Stimulated activated CD8-positive, alpha-beta memory T cell treated with anti-CD3 and anti-CD28 coated beads, Interleukin-12 subunit alpha, Interleukin-12 subunit beta, amount 100 ng/mL, for 24 hours (primary cell): ENCODE measurements around the gene PPP2R5E.
"Not testable (repeated sequence)": the region's sequence is repeated elsewhere in the genome, so short reads cannot be mapped to it uniquely, and the experiment has no call there.

Source experiments
- DNase-seq: peaks from one replicate; pipeline ENCODE4 v3.0.0-alpha.2; 2020; ENCODE audit errors: extremely low read depth

The PPP2R5E gene

DNA sequence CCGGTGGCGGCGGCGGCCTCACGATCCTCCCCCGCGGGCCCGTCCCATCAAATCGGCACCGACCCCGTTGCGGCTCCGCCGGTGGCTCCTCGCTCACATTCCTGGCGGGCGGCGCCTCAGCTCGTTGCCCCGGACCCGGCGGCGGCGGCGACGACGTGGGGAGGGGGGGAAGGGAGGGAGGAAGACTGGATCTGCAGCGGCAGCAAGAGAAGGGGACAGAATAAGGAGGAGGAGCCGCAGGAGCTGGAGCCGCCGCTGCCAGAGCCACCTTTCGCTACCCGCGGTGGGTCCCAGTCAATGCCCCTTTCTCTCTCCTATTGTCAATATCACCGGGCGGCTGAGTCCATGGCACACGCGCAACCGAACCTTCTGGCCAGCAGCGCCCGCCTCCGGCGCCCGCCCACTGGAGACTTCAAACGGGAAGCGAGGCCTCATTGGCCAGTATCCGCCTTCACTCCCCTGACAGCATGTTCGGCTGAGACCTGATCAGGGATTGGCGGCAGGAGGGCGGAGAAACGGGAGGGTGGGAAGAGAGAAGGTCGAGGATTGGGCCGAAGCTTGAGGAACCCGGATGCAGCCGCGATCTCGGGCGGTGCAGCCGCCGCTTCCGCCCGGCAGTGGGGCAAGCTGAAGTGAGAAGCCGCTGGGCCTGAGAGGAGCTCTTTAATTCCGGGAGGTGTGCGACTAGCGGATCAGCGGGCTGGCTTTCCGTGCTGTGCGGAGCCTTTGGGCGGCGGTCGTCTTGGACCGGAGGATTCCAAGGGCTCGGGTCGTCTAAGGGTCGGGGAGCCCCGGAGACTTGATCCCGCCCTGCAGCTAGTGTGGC lies at the start of gene PPP2R5E:
Gene PPP2R5E, minus strand, starts transcription at position 378 of the 826 bp plus-strand sequence. CDS start 3,692 bp downstream, outside the sequence.
- peak; percentile 92 for DNase-seq

DNA sequence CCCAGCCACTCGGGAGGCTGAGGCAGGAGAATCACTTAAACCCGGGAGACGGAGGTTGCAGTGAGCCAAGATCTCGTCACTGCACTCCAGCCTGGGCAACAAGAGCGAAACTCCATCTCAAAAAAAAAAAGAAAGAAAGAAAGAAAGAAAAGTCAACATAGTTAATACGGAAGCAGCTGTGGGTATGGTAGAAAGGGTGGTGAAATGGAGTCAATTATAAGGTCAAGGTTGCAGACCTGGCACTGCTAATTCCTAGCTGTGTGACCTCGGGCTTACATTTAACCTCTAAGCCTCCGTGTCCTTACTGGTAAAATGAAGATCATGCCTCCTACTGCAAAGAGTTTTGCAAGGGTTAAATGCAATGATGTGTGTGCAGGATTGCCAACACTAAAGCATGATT lies 39.9 kb upstream of the PPP2R5E start:
- DNase-seq = not testable (repeated sequence)

DNA sequence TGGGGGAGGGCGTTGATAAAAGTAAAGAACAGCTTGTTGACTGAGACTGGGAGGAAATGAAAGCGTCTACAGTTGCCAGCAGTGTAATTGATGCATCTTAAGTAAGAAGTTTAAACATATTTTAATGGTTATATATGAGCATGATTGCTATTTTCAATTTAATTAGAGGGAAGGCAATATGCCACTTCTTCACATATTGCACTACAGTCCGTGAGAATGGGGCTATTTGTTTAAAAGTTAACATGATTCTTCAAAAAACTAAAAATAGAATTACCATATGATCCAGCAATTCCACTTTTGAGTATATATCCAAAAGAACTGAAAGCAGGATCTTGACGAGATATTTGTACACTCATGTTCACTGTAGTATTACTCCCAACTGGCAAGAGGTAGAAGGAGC lies 38.3 kb upstream of the PPP2R5E start:
- no peak for DNase-seq

DNA sequence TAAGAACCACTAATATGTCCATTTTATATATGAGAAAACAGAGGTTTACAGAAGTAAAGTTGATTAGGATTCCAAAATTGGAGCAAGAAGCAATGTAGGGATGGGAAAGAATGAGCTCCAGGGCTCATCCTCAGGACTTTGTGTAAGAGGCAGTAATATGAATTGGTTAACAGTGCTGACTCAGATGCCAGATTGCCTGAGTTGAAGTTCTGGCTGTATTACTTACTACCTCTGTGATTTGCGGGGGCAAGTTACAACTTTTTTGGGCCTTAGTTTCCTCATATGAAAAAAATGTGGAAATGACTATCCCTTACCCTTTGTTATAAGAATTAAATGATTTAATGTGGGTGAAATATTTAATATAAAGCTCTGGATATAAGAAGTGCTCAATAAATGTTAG lies 35.1 kb upstream of the PPP2R5E start:
- no peak for DNase-seq

DNA sequence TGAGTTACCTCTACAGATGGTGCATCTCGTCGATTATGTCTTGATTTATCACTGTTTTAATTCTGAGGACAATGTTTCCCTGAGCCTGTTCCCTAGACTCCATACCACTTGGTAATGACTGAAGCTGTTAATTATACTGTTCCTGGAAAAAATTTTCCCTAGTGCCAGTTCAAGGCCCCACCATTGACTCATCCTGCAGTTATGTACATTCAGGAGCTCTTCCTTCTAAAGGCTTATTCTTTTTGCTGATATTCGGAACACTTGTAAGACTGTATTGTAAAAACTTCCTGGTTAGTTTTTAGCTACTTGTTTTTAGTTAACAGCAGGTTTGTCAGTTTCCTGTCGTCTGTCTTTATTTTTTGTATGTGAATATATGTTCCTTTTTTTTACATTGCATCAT lies 30.4 kb upstream of the PPP2R5E start:
- no peak for DNase-seq

DNA sequence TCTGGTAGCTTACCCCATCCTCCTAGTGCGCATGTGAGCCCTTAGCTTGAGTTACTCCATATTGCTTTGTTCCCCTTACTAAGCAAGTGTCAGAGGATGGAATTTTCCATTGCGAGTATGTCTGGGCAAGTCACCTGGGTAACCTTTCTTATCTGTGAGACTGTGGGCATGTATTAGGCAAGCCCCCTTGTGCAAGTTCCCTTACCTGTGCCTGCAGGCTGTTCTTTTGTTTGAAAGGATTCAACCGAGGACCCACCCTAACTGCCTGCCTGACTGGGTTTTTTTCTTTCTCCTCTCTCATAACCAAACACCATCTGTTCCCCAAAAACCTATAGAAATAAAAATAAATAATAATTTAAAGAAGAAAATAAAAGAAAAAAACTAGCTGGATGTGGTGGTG lies 22.3 kb upstream of the PPP2R5E start:
- DNase-seq = no peak

DNA sequence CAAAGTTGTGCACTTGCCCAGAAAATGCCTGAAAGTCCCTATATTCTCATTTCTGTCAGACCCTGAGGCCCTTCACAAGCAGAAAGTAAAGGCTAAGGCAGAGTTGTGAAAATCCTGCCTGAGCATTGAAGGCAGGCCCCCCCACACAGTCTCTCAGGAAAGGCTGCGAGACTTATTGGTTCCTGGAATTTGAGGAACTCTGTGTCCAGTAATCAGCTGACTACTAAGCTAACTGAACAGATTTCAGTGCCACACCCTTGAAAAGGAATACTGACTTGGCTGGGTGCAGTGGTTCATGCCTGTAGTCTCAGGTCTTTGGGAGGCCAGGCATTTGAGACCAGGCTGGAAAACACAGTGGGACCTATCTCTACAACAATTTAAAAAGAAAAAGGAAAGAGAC lies 21.1 kb upstream of the PPP2R5E start:
- DNase-seq = no peak

DNA sequence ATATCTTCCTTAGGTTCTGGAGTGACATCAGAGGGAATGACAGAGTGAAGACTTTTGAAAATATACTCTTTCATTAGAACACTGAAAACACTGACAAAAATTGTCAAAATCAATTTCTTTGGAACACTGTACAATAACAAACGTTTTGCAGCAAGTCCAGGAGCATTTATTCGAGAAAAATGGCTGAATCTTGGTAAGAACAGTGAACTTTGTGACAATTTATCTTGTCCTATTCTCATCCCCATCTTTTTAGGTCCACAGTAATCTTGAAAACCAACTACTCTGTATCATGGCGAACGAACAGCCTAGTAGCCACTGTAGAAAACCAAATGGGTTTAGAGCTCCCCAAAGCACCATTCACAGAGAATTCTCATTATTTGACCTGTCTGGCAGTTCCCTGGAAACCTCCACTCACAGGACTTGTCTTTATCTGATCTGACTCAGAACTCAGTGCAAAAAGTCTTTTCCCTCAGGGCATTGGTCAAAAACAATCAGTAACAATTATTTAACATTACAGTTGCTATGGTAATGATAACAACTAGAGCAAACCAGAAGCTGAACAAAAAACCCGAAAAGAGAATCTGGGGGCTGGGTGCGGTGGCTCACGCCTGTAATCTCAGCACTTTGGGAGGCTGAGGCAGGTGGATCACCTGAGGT lies 20.3 kb upstream of the PPP2R5E start:
- DNase-seq = no peak

DNA sequence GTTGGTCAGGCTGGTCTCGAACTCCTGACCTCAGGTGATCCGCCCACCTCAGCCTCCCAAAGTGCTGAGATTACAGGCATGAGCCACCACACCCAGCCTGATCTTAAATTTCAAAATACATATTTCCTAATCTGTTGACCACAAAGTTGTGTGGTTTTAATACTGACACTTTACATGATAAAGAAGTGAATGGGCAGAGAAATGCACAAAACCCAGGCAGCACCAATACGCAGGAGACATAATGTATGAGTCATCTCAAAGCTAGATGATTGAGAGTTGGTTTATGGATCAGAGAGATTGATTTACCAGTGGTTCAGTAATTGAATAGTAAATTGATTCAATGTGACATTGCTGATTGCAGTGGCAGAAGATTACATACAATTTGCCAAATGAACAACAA lies 19.2 kb upstream of the PPP2R5E start:
- no peak for DNase-seq

DNA sequence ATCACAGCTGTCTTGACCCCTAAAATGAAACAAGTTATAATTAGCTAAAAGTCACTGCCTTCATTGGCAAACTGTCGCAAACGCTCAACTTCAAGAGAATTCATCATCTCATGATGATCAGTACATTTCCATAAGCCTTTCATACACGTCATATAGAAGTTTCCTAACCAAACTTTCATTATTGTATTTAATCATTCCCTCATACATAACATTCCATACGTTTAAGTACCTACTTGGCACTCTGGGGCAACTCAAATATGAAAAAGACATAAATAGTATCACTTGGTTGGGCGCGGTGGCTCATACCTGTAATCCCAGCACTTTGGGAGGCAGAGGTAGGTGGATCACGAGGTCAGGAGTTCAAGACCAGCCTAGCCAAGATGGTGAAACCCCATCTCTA lies 12.4 kb upstream of the PPP2R5E start:
- DNase-seq = no peak

DNA sequence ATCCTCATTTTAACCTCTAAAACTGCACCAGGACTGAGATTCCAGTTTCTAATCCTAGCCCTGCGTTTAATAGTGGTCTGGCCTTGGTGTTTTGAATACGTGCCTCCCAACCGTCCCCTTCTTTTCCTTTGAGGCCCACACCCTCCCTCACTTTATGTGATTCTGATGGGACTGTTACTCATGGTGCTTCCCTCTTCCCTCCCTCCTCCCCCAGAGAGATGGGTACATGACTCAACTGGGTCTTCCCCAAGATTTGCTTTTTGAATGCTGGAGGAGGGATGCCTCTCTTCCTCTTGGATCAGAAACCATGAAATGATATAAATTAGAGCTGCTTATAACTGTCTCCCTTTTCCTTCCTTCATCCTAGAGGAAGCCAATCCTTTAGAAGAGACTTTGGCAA lies 8.2 kb upstream of the PPP2R5E start:
- DNase-seq = no peak

DNA sequence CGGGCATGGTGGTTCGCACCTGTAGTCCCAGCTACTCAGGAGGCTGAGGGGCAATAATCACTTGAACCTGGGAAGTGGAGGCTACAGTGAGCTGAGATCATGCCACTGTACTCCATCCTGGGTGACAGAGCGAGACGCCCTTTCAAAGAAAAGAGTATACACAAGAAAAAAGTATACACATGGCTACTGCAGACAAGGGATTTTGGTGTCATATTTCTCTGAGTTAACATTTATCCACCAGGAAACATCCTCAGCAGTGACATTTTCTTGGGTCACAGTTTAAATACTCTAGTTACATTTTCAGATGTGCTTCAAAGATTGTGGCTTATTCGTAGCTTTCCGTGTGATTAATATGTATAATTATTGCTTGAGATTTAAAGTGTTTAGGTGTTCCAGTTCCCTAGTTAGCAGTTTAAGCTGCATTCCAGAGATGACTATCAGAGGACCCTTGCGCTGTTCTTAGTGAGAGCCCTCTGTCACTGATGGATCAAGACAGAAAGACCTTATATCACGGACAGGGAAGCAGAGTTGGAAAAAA lies 4.7 kb upstream of the PPP2R5E start:
- DNase-seq = no peak

DNA sequence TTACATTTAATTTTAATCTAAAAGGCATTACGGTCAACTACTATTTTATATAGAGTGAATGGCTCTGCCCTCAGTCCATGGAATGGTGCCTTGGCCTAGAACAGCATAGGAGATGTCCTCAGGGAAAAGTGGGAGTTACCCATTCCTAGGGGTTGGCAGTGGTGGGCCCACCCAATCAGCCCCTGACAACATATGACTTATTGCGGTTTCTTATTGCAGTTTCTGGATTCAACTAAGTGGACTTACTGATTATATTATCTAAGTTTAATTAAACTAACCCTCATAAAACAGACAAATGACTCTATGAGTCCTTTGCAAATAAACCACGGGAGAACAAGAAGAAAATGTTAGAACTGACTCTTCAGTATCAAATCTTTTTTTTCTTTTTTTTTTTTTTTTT lies 2.3 kb upstream of the PPP2R5E start:
- DNase-seq = no peak

DNA sequence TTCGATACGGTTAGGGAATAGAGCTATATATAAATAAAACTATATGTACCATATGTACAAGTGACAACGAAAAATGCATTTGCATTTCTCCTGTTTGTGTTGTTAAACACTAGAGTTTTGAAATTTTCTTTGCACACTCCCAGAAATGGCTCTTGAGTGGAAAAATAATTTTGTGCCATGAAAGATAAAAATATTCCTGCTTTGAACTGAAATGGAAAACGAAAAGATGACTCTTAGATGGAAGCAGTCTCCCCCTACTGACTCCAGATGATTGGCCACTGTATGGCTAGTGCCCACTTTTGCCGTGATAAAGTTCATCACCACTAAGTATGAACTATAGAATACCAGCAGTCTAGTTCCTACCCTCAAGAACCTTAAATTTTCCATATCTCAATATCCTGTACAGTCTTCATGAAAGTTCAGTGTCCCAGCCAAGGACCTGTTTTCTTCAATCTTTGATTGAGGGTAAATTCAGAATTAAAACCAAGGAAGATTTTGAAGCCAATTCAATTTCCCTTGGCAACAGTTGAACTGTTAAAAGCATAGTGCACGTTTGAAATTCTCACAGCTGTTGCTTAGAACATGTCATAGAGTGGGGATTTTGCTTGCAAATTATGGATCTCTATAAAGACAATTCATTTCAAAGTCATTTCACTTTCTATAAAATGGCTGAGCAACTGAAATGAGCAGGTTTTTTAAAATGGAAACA lies 1.6 kb upstream of the PPP2R5E start:
- no peak for DNase-seq

DNA sequence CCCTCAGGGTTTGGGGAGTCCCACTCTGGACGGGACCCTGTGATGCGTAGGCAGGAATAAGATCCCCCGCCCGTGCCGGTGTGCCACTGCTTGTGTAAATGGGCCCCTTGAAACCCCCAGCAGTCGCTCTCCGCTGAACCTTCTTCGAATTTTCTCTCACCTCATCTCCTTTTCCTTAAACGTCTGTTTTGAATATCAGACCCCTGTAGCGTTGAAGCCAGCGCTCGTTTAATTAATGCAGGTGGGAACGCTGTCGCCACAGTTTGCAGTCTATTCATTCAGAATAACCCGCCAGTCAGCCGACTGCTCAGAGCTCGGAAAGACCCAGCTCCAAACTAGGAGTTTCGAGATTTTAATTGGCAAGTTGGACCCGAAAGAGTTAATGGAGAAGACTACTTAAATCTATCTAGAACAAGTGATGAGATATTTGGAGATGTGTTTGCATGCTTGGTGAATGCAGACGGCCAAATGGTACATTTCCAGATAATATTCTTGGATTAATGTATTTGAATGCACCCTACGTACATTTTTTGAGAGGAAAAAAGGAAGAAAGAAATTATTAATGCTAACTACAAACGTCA lies 739 bp upstream of the PPP2R5E start:
- no peak for DNase-seq

DNA sequence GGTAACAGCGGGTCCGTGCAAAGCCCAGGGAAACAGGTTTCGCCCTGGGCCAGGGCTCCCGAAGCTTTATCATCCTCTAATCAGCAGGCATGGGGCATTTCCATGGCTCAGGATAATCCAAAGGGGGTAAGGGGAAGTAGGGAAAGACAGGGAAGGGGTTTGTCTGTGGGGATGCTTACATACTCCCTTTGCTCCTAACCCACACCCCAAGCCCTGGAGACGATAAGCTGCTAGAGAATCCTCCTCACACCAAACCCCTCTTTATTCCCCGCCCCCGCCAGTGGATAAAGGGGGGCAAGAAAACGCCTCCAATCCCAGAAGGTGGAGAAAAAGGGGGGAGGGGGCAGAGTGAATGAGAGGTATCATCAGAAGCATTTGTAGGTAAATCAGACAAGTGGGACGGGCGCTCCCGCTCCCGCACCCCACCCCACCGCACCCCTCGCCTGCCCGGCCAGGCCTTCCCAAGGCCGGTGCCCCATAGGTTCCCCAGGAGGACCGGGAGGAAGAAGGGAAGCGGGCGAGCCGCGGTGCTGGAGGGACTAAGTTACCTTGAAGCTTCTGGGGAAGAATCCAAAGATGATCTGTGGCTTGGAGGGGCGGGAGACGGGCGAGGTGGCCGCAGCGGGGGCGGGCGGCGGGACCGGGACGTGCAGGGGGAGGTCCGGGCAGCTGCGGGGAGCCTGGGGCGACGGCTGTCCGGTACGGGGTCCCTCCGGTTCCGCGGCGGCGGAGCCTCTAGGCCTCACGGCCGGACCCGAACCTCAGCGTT lies 762 bp downstream of the PPP2R5E start:
- no peak for DNase-seq

DNA sequence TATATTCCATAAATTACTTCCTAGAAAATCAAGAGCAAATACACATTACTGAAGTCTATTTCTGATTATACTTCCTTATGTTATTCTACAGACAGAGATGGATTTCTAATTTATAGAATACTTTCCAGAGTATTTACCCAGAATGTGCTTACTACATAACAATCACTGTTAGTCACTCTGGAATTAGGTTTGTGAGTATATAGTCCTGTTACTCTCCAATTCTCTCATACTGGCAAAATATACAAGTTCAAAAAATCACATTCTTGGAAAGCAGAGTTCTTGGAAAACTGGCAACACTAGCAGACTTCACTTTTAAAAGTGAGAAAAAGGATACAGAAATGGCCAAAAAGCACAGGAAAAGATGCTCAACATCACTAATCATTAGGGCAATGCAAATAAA lies 7.3 kb downstream of the PPP2R5E start:
- no peak for DNase-seq

DNA sequence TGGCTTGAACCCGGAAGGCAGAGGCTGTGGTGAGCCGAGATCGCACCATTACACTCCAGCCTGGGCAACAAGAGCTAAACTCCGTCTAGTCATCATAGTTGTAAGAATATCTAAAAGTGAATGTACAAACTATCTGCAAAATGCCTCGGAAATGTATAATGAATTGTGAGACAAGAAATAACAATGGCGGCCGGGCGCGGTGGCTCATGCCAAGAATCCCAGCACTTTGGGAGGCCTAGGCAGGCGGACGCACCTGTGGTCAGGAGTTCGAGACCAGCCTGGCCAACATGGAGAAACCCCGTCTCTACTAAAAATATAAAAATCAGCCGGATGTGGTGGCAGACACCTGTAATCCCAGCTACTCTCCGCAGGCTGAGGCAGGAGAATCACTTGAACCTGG lies 9.7 kb downstream of the PPP2R5E start:
- no peak for DNase-seq

DNA sequence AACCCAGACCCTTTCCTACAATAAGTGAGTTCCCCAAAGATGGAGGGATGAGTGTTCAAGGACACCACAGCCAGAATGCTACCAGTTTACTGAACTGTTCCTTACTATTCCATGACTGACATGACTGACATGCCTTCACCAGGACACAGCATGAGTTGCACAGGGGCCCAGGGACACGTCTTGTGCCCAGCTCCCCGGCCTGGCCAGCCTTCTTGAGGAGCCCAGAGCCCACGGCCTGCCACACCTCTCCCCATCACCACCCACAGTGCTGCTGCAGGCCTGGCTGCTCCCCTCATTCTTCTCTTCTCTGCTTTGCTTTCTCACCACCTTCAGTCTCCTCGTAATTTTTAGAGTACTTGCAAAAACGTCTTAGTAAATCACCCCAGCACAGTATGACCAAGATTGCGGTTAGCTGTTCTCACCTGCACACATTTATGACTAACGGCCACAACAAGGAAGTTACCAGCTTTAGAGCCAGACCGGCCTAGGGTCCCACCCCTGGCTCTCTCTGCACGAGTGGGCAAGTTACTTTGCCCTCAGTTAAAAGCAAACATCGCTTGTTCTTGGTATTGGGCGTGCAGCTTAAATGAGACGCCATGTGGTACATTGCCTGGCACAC lies 18.5 kb downstream of the PPP2R5E start:
- no peak for DNase-seq

DNA sequence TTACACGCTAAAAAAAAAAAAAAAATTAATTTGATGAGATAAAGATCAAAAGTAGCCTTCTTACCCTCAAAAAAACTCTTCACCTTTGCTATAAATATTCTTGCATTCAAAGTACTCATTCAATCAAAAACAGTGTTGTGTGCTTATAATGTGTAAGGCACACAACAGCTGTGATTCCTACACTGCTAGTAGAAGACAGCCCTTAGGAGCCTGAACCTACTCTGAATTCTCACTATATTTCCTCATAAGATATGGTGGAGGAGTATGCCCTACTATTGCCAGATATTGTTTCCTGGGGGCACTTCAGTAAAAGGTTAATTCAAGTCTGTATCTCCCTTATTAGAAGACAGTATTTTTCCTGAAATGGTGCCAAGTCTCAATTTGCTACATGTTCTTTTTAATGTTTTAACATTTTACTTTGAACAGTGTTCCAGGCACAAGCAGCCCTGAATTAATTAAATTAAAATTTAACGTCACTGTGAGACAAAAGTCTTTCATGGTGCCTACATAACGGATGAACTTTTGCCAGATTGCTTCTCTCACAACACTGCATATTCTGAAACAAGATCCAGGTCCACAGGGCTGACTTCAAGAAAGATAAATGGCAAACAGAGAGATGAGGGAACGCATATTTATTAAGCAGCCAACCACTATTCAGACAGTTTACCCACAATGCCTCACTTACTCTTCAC lies 19.3 kb downstream of the PPP2R5E start:
- DNase-seq = no peak
